Heart left ventricle (tissue), 16 donors: ENCODE measurements around the gene RGMA. TPM values are rescaled to one million over a fixed set of nuclear protein-coding genes. Genes with fewer than 3 reads are reported as not detected.
A peak's percentile ranks its signal among the peaks of the same experiment; 100 is the strongest.

Source experiments
- ATAC-seq, 4 donors: fragments of 200-7000 bp; cut with Tn5 transposase; one replicate each; pipeline ENCODE4 v1.9.1; 2020 to 2022; ENCODE audit warnings: moderate library complexity in 4 of 4, mild to moderate bottlenecking in 3 of 4, moderate number of reproducible peaks in 1 of 4
- DNase-seq, 5 donors: peaks; one replicate each; pipeline ENCODE4 v3.0.0-alpha.2; 2020
- H3K27ac ChIP-seq, 12 donors: fragments of 200-600 bp; sonication (generic) in 4 of 12; one replicate each; pipeline versions ENCODE4 v1.5.0 to v1.8.0; 2016 to 2022; ENCODE audit warnings: mild to moderate bottlenecking in 2 of 12
- H3K27me3 ChIP-seq, 9 donors: fragments of 200-600 bp; sonication (generic) in 2 of 9; one replicate each; pipeline versions ENCODE4 v1.5.1 to v1.8.0; 2016 to 2022; ENCODE audit warnings: mild to moderate bottlenecking in 3 of 9
- H3K36me3 ChIP-seq, 9 donors: fragments of 200-600 bp; sonication (generic) in 2 of 9; one replicate each; pipeline versions ENCODE4 v1.5.0 to v1.8.0; 2018 to 2022; ENCODE audit warnings: mild to moderate bottlenecking in 2 of 9
- H3K4me1 ChIP-seq, 12 donors: fragments of 200-600 bp; sonication (generic) in 4 of 12; one replicate each; pipeline versions ENCODE4 v1.5.0 to v1.8.0; 2016 to 2022; ENCODE audit warnings: mild to moderate bottlenecking in 3 of 12
- H3K4me3 ChIP-seq, 12 donors: fragments of 200-600 bp; sonication (generic) in 4 of 12; one replicate each; pipeline versions ENCODE4 v1.5.0 to v1.8.0; 2017 to 2022; ENCODE audit warnings: mild to moderate bottlenecking in 9 of 12, moderate library complexity in 4 of 12
- H3K9me3 ChIP-seq, 12 donors: fragments of 200-600 bp; sonication (generic) in 4 of 12; one replicate each; pipeline versions ENCODE4 v1.5.0 to v1.8.0; 2016 to 2022; ENCODE audit warnings: mild to moderate bottlenecking in 1 of 12
- CTCF ChIP-seq, 12 donors: fragments of 200-600 bp; sonication (generic) in 4 of 12; IDR thresholded peaks; one replicate each; pipeline versions ENCODE4 v1.5.0 to v1.8.0; 2018 to 2022; ENCODE audit warnings: antibody characterized with exemption in 12 of 12, mild to moderate bottlenecking in 5 of 12
- POLR2A ChIP-seq, 2 donors: fragments of 450-650 bp; IDR thresholded peaks; one replicate each; pipeline ENCODE4 v1.6.1; 2017; ENCODE audit warnings: antibody characterized with exemption in 2 of 2, mild to moderate bottlenecking in 2 of 2, moderate library complexity in 2 of 2
- WGBS, 4 donors: extraction: QIAGEN DNeasy Blood & Tissue Kit in 2 of 4; methylation state at CpG; one replicate each; pipeline versions ENCODE4 v1.1.5 to v1.1.7; 2013 to 2018; 5-methylcytosine and 5-hydroxymethylcytosine counted together
- intact Hi-C, 10 donors: fragments of 100-400 bp; cut with DNase I; formaldehyde crosslinking; loops; one replicate each; pipeline versions ENCODE4 v1.11.1 to v1.14.2; 2022
- polyA plus RNA-seq, 2 donors: library from polyadenylated mRNA; stranded (reverse); fragments of 200-250 nt; gene quantifications; one replicate each; pipeline ENCODE4 v1.2.3, GENCODE V29; 2013
- total RNA-seq, 9 donors: library from RNA; depleted of rRNA in 2 of 9; stranded (reverse); fragments of >200 nt in 2 of 9; fragmentation: NEBNext Ultra II Directional in 3 of 9; extraction: Animal tissue kit (Norgen Biotek cat#: 25700) in 3 of 9; gene quantifications; one replicate each; pipeline versions ENCODE4 v1.1.0 to v1.2.4, GENCODE V29; 2016 to 2023
- donor health status: ischemic (EF 13 %, LVEDD 7.1; RV severe dilation, severe dysfunction).
- donor health status: healthy with polysubstance abuse.
- donor health status: DM: no; HTN: yes; CAD: no.
- donor health status: DM: no; HTN: no; CAD: no.
- donor health status: ischemic (EF 25% LVEDD 6.9; RV normal size, moderate dysfunction).
- donor health status: ischemic (EF 25% LVEDD 5.7; RV mildly dilated, moderate dysfunction).
- donor health status: healthy.
- donor health status: DM: yes; HTN: yes; CAD: no.
- donor health status: ischemic (EF 35%, LVEDD 5.7; RV mildly dilated, moderate dysfunction).
- donor health status: nonischemic (EF 11% LVEDD 7.7; RV severe dilation, severe dysfunction).
- donor health status: DM: yes; HTN: yes; CAD: no.
- donor health status: PGD.
- donor health status: ischemic (EF 29% LVEDD 5.4; RV normal size, mild dysfunction).
- donor health status: nonischemic (EF 23%, LVEDD 6.1; RV moderate dilation, normal function).

Gene RGMA
- total and polyA plus RNA-seq, 11 donors, result 4.7 to 20.8 (median 14.8) TPM

- peaks cover 0 to 8% (median 0%) of the 10 kb centered on the region in 12 donors for H3K4me1 ChIP-seq
- no peak for DNase-seq
- ATAC-seq, result no peak
- no peak overlapping the region for H3K4me3 ChIP-seq
- no peaks in the 10 kb centered on the region for H3K27me3 ChIP-seq
- intact Hi-C loops, result no loop called here
- peaks cover 0 to 14% (median 0%) of the 10 kb centered on the region in 12 donors for H3K9me3 ChIP-seq
- no peak for TF ChIP-seq POLR2A (IDR thresholded peaks at IDR 0.05)
- TF ChIP-seq CTCF (IDR thresholded peaks at IDR 0.05), result no peak
- no peak overlapping the region for H3K27ac ChIP-seq
- WGBS, 4 donors, result 91 to 94% (median 91%) methylated on average over 11 to 13 of the region's 13 CpGs
- H3K36me3 ChIP-seq, result peaks cover 0 to 67% (median 27%) of the 10 kb centered on the region in 9 donors
Measured at GRCh38 chr15:93050648-93051047, 38.4 kb downstream of the RGMA start.

DNA sequence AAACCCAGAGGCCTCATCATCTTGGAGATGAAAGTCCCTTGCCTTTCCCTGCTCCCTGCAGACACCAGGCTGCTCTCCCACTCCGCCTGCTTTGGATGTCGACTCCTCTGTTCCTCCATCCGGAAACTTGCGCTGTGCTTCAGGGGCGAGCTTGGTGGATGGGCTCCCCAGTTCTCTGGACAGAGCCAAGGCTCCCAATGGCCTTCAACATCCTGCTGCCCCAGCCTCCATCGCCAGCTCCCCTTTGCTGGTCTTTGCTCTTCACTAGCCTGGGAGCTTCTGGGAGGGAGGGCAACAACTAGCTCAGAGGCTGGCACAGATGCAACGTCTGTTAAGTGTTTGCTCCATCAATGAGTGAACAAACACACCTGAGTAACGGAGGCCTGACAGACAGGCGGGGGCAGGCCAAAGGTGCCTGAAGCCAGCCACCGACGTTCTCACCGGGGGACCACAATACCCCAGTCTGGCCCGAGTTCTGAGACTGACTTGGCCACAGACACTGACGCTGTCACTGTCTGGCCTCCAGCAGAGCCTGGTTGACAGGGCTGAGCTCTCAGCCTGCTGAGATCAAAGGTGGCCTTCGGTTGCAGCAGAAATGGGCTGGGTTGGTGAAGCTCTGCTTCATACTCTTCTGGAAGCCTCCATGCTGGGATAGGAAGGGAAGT, 39.0 kb downstream of the RGMA start:
- H3K27ac ChIP-seq, result peak overlapping the region in 1 of 12 donors; percentile 36
- no peak for DNase-seq
- H3K27me3 ChIP-seq, result no peaks in the 10 kb centered on the region
- no peak for TF ChIP-seq POLR2A (IDR thresholded peaks at IDR 0.05)
- no peak for TF ChIP-seq CTCF (IDR thresholded peaks at IDR 0.05)
- ATAC-seq, result no peak
- intact Hi-C loops, result loop anchor here in 1 of 10 donors (10.0 kb wide), 1 partner anchor 935 kb away; no protein-coding TSS in a partner anchor
- peaks cover 0 to 73% (median 30%) of the 10 kb centered on the region in 9 donors for H3K36me3 ChIP-seq
- 80 to 85% (median 82%) methylated on average over 13 to 15 of the region's 15 CpGs for WGBS, 4 donors
- H3K9me3 ChIP-seq, result peaks cover 0 to 14% (median 0%) of the 10 kb centered on the region in 12 donors
- peaks cover 0 to 8% (median 0%) of the 10 kb centered on the region in 12 donors for H3K4me1 ChIP-seq
- no peak overlapping the region for H3K4me3 ChIP-seq

DNA sequence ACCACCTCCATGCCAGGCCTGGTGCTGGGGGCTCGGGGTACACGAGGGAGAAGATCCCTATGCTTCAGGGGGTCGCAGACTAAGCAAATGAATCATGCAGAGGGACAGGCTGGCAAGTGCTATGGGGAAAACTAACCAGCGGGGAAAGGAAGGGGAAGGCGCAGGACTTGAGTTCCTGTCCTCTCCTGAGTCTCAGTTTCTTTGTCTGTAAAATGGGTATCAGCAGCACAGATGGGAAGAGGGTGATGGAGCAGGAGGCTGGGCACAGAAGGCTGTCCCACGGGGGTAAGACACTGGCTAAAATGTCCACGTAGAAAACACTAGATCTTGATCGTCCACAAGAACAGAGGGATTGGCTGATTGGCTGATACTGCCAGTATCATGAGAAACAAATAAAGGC, 39.8 kb downstream of the RGMA start:
- no peak for TF ChIP-seq POLR2A (IDR thresholded peaks at IDR 0.05)
- no peak for TF ChIP-seq CTCF (IDR thresholded peaks at IDR 0.05)
- intact Hi-C loops, result loop anchor here in 1 of 10 donors (10.0 kb wide), 1 partner anchor 936 kb away; no protein-coding TSS in a partner anchor
- H3K9me3 ChIP-seq, result peaks cover 0 to 14% (median 0%) of the 10 kb centered on the region in 12 donors
- H3K4me3 ChIP-seq, result no peak overlapping the region
- H3K36me3 ChIP-seq, result peaks cover 0 to 76% (median 30%) of the 10 kb centered on the region in 9 donors
- ATAC-seq (no peak), DNase-seq (no peak)
- whole genome bisulfite sequencing, 4 donors, result 72 to 83% (median 75%) methylated on average over 8 of the region's 8 CpGs
- peak overlapping the region in 1 of 12 donors; percentile 36 for H3K27ac ChIP-seq
- H3K4me1 ChIP-seq, result peaks cover 0 to 8% (median 0%) of the 10 kb centered on the region in 12 donors
- H3K27me3 ChIP-seq, result no peaks in the 10 kb centered on the region

DNA sequence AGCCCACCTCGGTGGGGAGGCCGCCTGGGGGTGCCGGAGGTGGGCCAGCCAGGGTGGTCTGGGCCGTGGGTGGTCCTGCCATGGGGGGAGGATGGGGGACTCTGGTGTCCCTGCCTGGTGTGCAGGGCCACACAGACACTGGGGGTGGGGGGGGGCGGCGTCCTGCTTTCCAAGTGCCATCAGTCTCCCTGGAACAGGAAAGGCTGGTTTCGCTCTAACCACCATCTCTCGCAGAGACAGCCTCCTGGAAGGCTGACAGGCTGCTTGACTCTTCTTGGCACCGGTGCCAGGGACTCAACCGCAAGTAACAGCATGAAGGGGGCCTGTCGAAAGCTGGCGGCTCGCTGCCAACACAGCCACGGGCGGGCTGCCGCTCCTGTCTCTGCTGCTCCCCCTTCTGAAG, 40.3 kb downstream of the RGMA start:
- H3K4me3 ChIP-seq, result no peak overlapping the region
- intact Hi-C loops, result loop anchor here in 1 of 10 donors (10.0 kb wide), 1 partner anchor 936 kb away; no protein-coding TSS in a partner anchor
- H3K9me3 ChIP-seq, result peaks cover 0 to 14% (median 0%) of the 10 kb centered on the region in 12 donors
- H3K27ac ChIP-seq, result peak overlapping the region in 1 of 12 donors; percentile 36
- 43 to 84% (median 57%) methylated on average over 5 to 16 of the region's 16 CpGs for WGBS, 4 donors
- H3K4me1 ChIP-seq, result peaks cover 0 to 8% (median 0%) of the 10 kb centered on the region in 12 donors
- ATAC-seq, result no peak
- TF ChIP-seq POLR2A (IDR thresholded peaks at IDR 0.05), result no peak
- TF ChIP-seq CTCF (IDR thresholded peaks at IDR 0.05), result no peak
- DNase-seq, result no peak
- H3K36me3 ChIP-seq, result peaks cover 0 to 80% (median 30%) of the 10 kb centered on the region in 9 donors
- no peaks in the 10 kb centered on the region for H3K27me3 ChIP-seq
